Fibroblast of skin of back (primary cell): ENCODE data around the gene TTC3.
A peak's percentile ranks its signal among the peaks of the same experiment; 100 is the strongest.
"Not testable (repeated sequence)": the region's sequence is repeated elsewhere in the genome, so short reads cannot be mapped to it uniquely, and the experiment has no call there.

ENCODE experiments used
- DNase-seq: peaks from one replicate; pipeline ENCODE4 v3.0.0-alpha.2; 2013

The TTC3 gene

GRCh38 chr21:37093977-37094376 is 20.9 kb downstream of the TTC3 start:
- DNase-seq, result no peak

GRCh38 chr21:37095821-37096220 is 22.8 kb downstream of the TTC3 start:
- DNase-seq, result no peak

DNA sequence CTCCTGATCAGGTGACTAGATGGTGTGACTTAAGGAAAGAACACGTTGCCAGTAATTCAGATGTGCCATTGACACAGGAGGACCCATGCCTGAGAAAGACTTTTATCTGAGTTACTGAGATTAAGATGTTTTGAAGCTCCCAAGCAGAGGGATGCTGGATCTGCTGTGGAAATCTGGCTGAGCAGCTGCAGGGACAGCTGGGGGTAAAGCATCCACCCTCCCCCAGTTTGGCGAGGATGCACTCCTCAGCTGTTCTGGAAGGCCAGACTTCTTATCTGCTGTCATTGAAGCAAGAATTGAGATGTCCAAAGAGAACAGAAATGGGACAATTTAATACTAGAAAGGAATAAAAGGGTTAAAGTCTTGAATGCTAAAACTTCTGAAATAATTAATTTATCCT is 25.7 kb downstream of the TTC3 start:
- no peak for DNase-seq

DNA sequence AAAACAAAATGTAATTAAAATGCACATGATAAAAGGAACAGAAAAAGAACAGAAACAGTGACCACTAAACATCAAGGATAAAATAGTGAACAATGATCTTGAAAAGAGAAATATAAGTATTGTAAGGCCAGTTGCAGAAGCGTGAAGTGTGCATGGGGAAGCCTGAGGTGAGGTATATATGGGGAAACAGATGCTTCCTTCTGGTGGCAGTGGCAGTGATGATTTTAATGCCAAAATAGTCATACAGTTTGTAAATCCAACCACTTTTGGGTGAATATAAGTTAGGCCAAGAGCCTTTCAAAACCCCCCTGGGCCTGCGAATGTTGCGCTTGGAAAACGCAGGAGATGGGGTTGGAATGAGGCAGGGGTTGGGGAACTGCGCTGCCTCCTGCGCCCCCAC is 27.3 kb downstream of the TTC3 start:
- DNase-seq, result no peak

GRCh38 chr21:37101384-37101783 is 28.3 kb downstream of the TTC3 start:
- no peak for DNase-seq

- DNase-seq, result not testable (repeated sequence)
Observed at GRCh38 chr21:37102746-37103145, 29.7 kb downstream of the TTC3 start.

DNA sequence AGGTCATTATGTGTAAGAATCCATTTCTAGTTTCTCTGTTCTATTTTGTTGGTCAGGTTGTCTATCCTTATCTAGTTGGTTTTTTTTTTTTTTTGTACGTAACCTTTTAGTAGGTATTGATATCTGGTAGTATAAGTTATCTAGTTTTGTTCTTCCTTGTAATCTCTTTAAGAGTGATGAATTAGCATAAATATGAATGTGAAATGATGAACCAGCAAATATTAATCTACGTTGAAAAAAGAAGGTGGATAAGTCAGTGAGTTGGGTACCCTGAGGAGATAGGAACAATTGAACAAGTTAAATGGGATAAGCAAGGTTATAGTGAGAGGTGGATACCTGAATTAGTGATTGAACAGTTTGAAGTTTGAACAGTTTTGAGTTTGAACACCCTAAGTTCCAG is 33.9 kb downstream of the TTC3 start:
- DNase-seq, result no peak

- DNase-seq, result not testable (repeated sequence)
Observed at GRCh38 chr21:37111029-37111428, 38.0 kb downstream of the TTC3 start.

DNA sequence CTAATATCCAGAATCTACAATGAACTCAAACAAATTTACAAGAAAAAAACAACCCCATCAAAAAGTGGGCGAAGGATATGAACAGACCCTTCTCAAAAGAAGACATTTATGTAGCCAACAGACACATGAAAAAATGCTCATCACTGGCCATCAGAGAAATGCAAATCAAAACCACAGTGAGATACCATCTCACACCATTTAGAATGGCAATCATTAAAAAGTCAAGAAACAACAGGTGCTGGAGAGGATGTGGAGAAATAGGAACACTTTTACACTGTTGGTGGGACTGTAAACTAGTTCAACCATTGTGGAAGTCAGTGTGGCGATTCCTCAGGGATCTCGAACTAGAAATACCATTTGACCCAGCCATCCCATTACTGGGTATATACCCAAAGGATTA is 41.2 kb downstream of the TTC3 start:
- not testable (repeated sequence) for DNase-seq

GRCh38 chr21:37116459-37116858 is 43.4 kb downstream of the TTC3 start:
- DNase-seq, result peak; percentile 12

DNA sequence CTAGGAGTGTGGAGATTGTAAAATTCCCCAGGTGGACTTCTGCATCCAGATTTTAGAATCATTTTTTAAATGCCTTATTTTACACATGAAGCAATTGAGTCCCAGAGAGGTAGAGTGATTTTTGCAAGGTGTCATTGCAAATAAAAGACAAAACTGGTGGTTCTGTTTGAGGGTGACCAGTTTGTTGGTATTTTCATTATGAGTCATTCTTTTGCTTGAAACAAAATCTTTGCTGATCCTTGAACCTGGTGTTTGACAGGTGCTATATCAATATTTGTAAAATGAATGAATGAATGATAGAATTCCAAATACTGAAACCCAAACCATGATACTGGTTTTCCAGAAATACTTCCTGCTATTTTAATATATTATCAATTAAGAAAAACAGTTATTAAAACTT is 44.1 kb downstream of the TTC3 start:
- DNase-seq, result no peak

DNA sequence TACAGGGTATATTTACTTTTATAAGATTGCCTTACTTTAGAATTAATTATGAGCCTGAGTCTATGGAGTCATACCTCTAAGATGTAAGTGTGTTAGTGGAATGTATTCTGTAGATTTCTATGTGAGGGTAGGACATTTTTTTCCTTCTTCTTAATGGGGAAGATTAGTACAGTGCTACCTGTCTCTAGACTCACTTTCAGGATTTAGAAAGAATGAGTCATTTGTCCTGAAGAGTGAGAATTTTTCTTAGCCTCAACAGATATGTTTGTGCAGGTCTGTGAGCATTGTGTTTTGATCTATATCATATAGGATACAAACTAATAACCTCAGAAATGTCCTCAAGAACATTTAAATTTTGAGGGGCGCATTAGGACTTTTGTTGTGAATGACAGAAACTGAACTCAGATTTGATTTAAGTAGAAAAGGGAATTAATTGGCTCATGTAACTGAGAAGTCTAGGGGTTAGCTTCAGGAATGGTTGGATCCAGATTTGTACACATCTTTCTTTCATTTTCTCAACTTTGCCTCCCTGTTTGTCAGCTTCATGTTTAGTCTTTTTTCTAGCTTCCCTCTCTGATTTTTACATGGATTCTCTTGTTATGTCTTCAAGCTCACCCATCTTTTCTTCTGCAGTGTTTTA is 45.3 kb downstream of the TTC3 start:
- no peak for DNase-seq

DNA sequence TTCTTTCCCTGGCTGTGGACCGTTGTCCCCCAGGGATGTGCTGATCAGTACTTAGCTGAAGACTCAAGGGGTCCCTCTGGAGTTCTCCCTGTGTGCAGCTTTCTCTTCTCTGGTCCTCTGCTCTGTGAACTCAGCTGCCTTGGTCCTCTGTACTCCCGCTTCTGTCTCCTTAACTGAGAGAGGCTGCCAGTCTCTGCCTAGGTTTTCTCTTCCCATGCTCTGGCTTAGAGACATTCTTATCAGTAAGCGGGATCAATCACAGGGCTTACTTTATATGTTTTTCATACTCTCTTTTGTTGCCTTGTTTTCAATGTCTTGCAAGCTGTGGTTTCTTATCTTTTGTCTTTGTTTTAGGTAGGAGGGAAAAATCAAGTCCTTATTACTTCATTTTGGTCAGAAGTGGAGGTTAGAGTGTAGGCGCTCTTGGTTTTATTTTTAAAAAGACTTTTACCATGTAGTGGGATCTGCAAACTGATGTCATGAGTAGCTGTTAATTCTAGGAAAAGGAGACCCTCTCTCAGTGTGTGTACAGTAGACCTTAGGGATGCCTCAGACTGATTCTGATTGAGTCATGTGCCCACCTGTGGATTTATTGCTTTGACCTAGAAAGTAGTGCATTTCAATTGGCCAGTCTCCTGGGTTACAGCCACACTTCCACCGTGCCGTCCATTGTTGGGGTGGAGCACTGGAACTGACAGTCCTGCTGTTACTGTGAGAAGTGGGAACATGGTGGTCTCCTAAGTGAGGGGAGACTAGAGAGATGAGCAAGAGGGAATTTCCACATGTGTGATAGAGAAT is 46.6 kb downstream of the TTC3 start:
- DNase-seq, result no peak

- no peak for DNase-seq
Observed at GRCh38 chr21:37128076-37128475, 55.0 kb downstream of the TTC3 start.

- peak; percentile 61 for DNase-seq
Observed at GRCh38 chr21:37130971-37131370, 57.9 kb downstream of the TTC3 start.

DNA sequence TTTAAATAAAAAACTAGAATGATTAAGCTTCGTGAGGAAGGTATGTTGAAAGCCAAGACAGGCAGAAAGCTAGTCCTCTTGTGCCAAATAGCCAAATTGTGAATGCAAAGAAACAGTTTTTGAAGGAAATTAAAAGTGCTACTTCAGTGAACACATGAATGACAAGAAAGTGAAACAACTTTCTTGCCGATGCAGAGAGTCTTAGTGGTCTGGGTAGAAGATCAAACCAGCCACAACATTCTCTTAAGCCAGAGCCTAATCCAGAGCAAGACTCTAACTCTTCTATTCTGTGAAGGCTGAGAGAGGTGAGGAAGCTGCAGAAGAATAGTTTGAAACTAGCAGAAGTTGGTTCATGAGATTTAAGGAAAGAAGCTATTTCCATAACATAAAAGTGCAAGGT is 63.2 kb downstream of the TTC3 start:
- DNase-seq, result no peak

- no peak for DNase-seq
Observed at GRCh38 chr21:37136744-37137143, 63.7 kb downstream of the TTC3 start.

DNA sequence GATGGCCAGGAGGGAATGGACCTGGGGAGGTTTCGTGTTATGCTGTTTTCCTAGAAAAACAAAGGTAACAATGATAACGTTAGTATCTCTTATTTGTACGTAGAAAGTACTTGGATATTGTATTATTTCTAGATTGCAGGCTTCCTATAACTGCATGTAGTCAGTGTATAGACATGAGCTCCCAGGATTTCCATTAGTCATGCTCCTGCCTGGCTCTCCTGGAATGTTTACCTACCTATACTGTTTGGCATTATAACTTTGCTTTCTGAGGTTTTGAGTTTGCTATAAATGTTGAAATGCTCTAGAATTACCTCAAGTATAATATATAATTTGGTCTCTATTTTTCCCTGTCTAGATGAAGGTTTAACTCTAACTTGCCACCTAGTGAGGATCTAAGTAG is 66.1 kb downstream of the TTC3 start:
- peak; percentile 47 for DNase-seq

GRCh38 chr21:37139902-37140301 is 66.8 kb downstream of the TTC3 start:
- peak; percentile 91 for DNase-seq

GRCh38 chr21:37143392-37143791 is 70.3 kb downstream of the TTC3 start:
- DNase-seq, result not testable (repeated sequence)

GRCh38 chr21:37145635-37146111 is 72.6 kb downstream of the TTC3 start:
- DNase-seq, result peak; percentile 59

- peak; percentile 32 for DNase-seq
Observed at GRCh38 chr21:37146320-37147235, 73.5 kb downstream of the TTC3 start.

- DNase-seq, result peak; percentile 37
Observed at GRCh38 chr21:37149411-37149810, 76.4 kb downstream of the TTC3 start.
